GM12878 (cell line): ENCODE measurements around the gene RAPGEF1. TPM values are rescaled to one million over a fixed set of nuclear protein-coding genes. Genes with fewer than 3 reads are reported as not detected.
A peak's percentile ranks its signal among the peaks of the same experiment; 100 is the strongest.

Experiments used
- CBFB ChIP-seq: IDR thresholded peaks from 2 replicates; pipeline ENCODE4 v1.6.1; 2016; ENCODE audit warnings: antibody characterized with exemption, low read depth
- CHD4 ChIP-seq: fragments of 200-600 bp; sonication (generic); IDR thresholded peaks from 2 replicates; pipeline ENCODE4 v1.6.1; 2016; ENCODE audit warnings: mild to moderate bottlenecking
- CREM ChIP-seq: IDR thresholded peaks from 2 replicates; pipeline ENCODE4 v1.6.1; 2014; ENCODE audit warnings: antibody characterized with exemption, low read depth
- E2F4 ChIP-seq: IDR thresholded peaks from 2 replicates; pipeline ENCODE4 v1.6.1; 2012; ENCODE audit warnings: low read depth, low read length, improper control_type of control experiment
- E2F8 ChIP-seq: fragments of 450-650 bp; IDR thresholded peaks from 2 replicates; pipeline ENCODE4 v1.6.1; 2018; ENCODE audit warnings: mild to moderate bottlenecking, low read depth, moderate library complexity; ENCODE audit not compliant: partially characterized antibody
- E4F1 ChIP-seq: fragments of 450-650 bp; IDR thresholded peaks from 2 replicates; pipeline ENCODE4 v1.6.1; 2018; ENCODE audit warnings: borderline replicate concordance, mild to moderate bottlenecking; ENCODE audit not compliant: partially characterized antibody
- HCFC1 ChIP-seq: fragments of 150-350 bp; IDR thresholded peaks from 2 replicates; pipeline ENCODE4 v1.6.1; 2014; ENCODE audit warnings: low read length
- HDGF ChIP-seq: fragments of 450-650 bp; IDR thresholded peaks from 2 replicates; pipeline ENCODE4 v1.6.1; 2016; ENCODE audit warnings: antibody characterized with exemption
- IKZF1 ChIP-seq: fragments of 450-650 bp; conservative IDR thresholded peaks from 2 replicates; pipeline ENCODE4 v1.6.1; 2017; ENCODE audit warnings: antibody characterized with exemption, mild to moderate bottlenecking
- JUNB ChIP-seq: IDR thresholded peaks from 2 replicates; pipeline ENCODE4 v1.6.1; 2016; ENCODE audit warnings: antibody characterized with exemption, mild to moderate bottlenecking
- KAT2A ChIP-seq: conservative IDR thresholded peaks from 2 replicates; pipeline ENCODE4 v1.6.1; 2011; ENCODE audit warnings: low read depth, low read length; ENCODE audit not compliant: control insufficient read depth
- MXI1 ChIP-seq: fragments of 150-350 bp; IDR thresholded peaks from 2 replicates; pipeline ENCODE4 v1.6.1; 2011; ENCODE audit warnings: low read depth, mild to moderate bottlenecking, inconsistent platforms, low read length, improper control_type of control experiment
- PAX5 ChIP-seq: IDR thresholded peaks from 2 replicates; pipeline ENCODE4 v1.6.1; 2011; ENCODE audit warnings: low read depth, low read length, borderline replicate concordance
- PKNOX1 ChIP-seq: fragments of 450-650 bp; IDR thresholded peaks from 2 replicates; pipeline ENCODE4 v1.6.1; 2016; ENCODE audit warnings: mild to moderate bottlenecking
- POLR2AphosphoS5 ChIP-seq: IDR thresholded peaks from 2 replicates; pipeline ENCODE4 v1.6.1; 2011; ENCODE audit warnings: mild to moderate bottlenecking, low read length, inconsistent platforms
- RAD51 ChIP-seq: fragments of 450-650 bp; IDR thresholded peaks from 2 replicates; pipeline ENCODE4 v1.6.1; 2016; ENCODE audit warnings: moderate library complexity, mild to moderate bottlenecking, inconsistent platforms
- SMAD1 ChIP-seq: fragments of 450-650 bp; IDR thresholded peaks from 2 replicates; pipeline ENCODE4 v1.6.1; 2018; ENCODE audit warnings: mild to moderate bottlenecking, low read depth; ENCODE audit not compliant: partially characterized antibody
- SMARCA5 ChIP-seq: fragments of 450-650 bp; IDR thresholded peaks from 2 replicates; pipeline ENCODE4 v1.6.1; 2017; ENCODE audit warnings: mild to moderate bottlenecking
- TCF12 ChIP-seq: IDR thresholded peaks from 2 replicates; pipeline ENCODE4 v1.6.1; 2011; ENCODE audit warnings: low read depth, mild to moderate bottlenecking, low read length
- USF1 ChIP-seq: IDR thresholded peaks from 2 replicates; pipeline ENCODE4 v1.6.1; 2011; ENCODE audit warnings: borderline replicate concordance, low read depth, mild to moderate bottlenecking, moderate library complexity, mixed read lengths, low read length; ENCODE audit not compliant: insufficient read depth; ENCODE audit errors: extremely low read length
- YY1 ChIP-seq: IDR thresholded peaks from 2 replicates; pipeline ENCODE4 v1.6.1; 2011; ENCODE audit warnings: low read depth, mild to moderate bottlenecking, low read length
- ZNF217 ChIP-seq: fragments of 450-650 bp; IDR thresholded peaks from 2 replicates; pipeline ENCODE4 v1.6.1; 2017; ENCODE audit warnings: antibody characterized with exemption, mild to moderate bottlenecking
- ZNF274 ChIP-seq: IDR thresholded peaks from one replicate; pipeline ENCODE4 v1.8.0; 2011; ENCODE audit not compliant: insufficient read length, insufficient read depth
- ZSCAN29 ChIP-seq: fragments of 450-650 bp; IDR thresholded peaks from 2 replicates; pipeline ENCODE4 v1.6.1; 2017; ENCODE audit warnings: mild to moderate bottlenecking, moderate library complexity
- polyA plus RNA-seq, 11 experiments: library from polyadenylated mRNA; depleted of rRNA in 4 of 11; unstranded in 6 of 11; stranded (reverse) in 5 of 11; fragments of >200 nt; fragmentation: Nextera tagmentation in 4 of 11; fragmentation: Illumina TruSeq in 1 of 11; extraction: Ambion mirVana in 4 of 11; extraction: Trizol in 1 of 11; gene quantifications; 1 replicate in 1 of 11; 2 replicates in 10 of 11; pipeline versions ENCODE4 v1.2.1 to v1.2.3, GENCODE V29; 2011 to 2016; ENCODE audit warnings: inconsistent platforms in 2 of 11, missing spikeins in 2 of 11, low read depth in 1 of 11
- total RNA-seq, 4 experiments: library from RNA; depleted of rRNA in 3 of 4; stranded (reverse); fragments of >200 nt in 3 of 4; fragmentation: Illumina TruSeq in 1 of 4; extraction: Trizol in 1 of 4; gene quantifications; 2 replicates each; pipeline versions ENCODE4 v1.2.1 to v1.2.3, GENCODE V29; 2013 to 2021

RAPGEF1 gene
- total and polyA plus RNA-seq, 10 of the 15 experiments (the other 5 are each of a cell fraction or from before 2014, with no cell fraction given) = 0.42 to 113 (median 45.9) TPM

- TF ChIP-seq E2F4 (no peak), MXI1 (0 out of 2 replicates have a peak, but pooled peaks have one; percentile 41), JUNB (0 out of 2 replicates have a peak, but pooled peaks have one; percentile 8), SMARCA5 (peak; percentile 51; the same call in 1 of the 2 replicates), PAX5 (no peak), CBFB (no peak), ZNF274 (no peak), E2F8 (no peak), PKNOX1 (peak; percentile 80), IKZF1 (peak; percentile 56; the same call in 1 of the 2 replicates), ZNF217 (peak; percentile 30; the same call in 1 of the 2 replicates), POLR2AphosphoS5 (peak; percentile 73), RAD51 (peak; percentile 79), E4F1 (no peak), HDGF (no peak), CREM (peak; percentile 53), YY1 (peak; percentile 66; the same call in 1 of the 2 replicates), HCFC1 (no peak), ZSCAN29 (no peak), SMAD1 (no peak), KAT2A (no peak), TCF12 (no peak), CHD4 (no peak), USF1 (peak; percentile 61)
Measured at GRCh38 chr9:131667576-131667975, 72.3 kb downstream of the RAPGEF1 start (continued).
